HK-2 (cell line): ENCODE data around the gene BCL7A.

Source experiments
- DNase-seq: peaks from one replicate; pipeline ENCODE4 v3.0.0-alpha.2; 2018; ENCODE audit not compliant: unreplicated experiment

The BCL7A gene

DNA sequence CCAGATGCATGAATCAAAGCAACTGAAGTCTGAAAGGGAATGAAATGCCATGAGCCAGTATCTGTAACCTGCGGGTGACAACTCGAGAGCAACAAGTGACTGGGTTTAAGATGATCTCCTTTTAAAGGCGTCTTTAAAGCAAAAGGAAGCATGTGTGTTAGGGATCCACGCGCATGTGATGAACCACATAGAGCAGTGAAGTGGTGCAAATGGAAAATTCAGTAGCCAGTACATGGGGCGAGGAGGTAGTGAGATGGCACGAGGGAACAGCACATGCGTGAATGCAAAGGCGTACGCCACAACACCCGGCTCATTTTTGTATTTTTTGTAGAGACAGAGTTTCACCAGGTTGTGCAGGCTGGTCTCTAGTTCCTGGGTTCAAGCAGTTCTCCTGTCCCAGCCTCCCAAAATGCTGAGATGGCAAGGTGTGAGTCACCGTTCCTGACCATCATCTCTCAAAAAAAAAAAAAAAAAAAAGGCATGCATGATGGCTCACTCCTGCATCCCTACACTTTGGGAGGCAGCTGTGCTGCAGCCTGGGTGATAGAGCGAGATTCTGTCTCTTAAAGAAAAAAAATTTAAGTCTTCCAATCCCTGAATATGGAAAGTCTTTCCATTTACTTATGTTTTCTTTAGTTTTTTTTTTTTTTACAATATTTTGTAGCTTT lies 24.6 kb upstream of the BCL7A start:
- no peak for DNase-seq

DNA sequence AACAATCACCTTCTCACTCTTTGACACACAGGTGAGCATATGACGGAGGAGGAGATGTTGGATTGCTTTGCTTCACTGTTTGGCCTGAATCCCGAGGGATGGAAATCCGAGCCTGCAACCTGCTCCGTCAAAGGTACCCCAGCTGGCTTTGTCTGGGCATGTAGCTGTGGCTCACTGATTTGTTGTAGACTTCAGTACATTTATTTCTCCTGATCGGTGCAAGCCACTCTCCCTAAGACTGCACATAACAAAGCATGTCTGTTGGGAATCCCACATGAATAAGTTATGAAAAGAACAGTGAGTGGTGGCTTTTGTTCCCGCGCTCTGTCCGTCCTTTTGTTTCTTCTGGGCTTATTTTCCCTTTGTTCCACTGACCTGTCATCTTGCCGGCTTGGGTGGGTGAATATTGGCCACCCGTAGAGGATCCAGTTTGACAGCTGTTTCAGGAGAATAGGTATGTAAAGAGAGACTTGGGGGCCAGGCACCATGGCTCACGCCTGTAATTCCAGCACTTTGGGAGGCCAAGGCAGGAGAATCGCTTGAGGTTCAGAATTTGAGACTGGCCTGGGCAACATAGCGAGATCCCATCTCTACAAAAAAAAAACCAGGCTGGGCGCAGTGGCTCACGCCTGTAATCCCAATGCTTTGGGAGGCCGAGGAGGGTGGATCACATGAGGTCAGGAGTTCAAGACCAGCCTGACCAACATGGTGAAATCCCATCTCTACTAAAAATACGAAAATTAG lies 20.0 kb upstream of the BCL7A start:
- no peak for DNase-seq

GRCh38 chr12:122003651-122004611 lies 17.8 kb upstream of the BCL7A start:
- DNase-seq, result no peak

DNA sequence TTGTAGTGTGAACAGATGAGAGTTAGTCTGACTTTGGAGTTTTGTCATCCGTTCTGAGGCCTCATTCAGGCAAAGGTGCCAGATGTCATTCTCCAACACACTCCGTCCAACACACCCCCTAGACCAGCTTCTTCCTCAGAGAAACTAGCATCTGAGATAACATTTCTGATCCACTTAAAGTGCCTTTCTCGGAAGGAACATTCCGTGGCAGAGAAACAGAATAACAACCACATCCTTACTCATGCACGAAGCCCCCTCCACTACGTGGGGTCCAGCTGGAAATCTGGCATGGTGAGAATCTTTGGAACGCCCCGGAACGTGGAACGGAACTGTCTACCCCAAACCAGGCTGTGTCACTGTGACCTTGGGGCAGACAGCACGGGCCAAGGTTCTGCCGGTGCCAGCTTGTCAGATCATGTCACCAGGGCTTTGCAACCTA lies 17.0 kb upstream of the BCL7A start:
- DNase-seq, result no peak

GRCh38 chr12:122005252-122005776 lies 16.4 kb upstream of the BCL7A start:
- no peak for DNase-seq

- no peak for DNase-seq
Observed at GRCh38 chr12:122006186-122006926, 15.3 kb upstream of the BCL7A start.

DNA sequence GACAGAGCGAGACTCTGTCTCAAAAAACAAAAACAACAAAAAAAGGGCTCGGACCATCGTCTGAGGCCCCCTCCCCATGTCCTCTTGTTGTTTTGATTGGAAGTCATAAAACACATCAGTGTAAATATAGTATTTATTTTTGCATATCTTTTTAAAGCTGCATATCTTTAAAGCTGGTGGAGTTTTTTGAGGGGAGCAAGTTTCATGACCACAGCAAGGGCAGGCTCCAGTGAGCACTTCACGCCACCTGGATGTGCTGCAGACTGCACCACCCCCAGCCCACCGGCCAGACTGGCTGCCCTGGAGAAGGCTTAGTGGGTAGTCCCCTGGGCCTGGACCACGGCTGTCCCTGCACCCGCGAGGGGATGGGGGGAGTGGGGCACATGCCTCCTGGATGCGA lies 11.9 kb upstream of the BCL7A start:
- DNase-seq, result no peak

- DNase-seq, result no peak
Observed at GRCh38 chr12:122012184-122012583, 9.5 kb upstream of the BCL7A start.

DNA sequence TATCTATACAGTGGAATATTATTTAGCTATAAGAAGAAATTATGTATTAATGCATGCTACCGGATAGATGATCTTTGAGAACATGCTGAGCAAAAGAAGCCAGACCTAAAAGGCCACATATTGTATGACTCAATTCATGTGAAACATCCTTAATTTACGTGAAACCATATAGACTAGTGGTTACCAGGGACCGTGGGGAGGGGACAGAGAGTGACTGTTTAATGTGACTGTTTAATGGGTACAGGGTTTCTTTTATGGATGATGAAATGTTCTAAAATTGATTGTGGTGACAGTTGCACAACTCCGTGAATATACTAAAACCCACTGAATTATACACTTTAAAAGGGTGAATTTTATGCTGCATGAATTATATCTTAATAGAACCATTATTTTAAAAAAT lies 8.5 kb upstream of the BCL7A start:
- no peak for DNase-seq

DNA sequence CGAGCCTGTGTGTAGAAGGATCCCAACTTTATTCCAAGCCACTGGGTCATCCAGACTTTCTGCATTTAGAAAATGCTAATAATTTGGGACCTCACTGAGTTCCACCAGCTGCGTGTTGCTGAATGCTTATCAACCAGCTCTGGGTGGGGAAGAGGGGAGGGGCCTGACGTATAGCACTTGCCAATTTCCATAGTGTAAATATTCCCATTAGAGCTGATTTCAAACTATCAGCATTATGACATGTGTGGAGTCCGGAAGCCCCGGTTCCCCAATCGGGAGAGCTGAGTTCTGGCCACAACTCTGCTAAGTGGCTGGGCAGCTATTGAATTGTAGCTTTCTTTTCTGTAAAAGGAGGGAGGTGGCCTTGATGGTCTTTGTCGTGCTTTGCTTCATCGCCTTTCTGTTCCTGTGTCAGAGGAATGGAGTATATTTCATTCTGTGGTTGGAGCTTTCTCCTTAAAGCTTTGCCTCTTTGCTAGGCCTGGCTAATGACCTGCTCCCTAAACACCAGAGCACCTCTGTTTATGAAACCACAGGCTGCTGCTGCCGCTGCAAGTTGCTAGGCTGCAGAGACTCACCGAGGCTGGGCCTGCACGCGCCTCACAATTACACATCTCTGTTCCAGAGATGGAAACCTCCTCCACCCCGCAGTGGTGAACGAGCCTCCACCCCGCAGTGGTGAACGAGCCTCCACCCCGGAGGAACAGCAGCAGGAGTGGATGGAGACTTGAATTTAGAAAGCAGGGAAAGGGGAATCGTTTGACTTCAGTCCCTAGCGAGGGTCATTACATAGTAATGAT lies 7.7 kb upstream of the BCL7A start:
- DNase-seq, result no peak

- no peak for DNase-seq
Observed at GRCh38 chr12:122014781-122015180, 6.9 kb upstream of the BCL7A start.

DNA sequence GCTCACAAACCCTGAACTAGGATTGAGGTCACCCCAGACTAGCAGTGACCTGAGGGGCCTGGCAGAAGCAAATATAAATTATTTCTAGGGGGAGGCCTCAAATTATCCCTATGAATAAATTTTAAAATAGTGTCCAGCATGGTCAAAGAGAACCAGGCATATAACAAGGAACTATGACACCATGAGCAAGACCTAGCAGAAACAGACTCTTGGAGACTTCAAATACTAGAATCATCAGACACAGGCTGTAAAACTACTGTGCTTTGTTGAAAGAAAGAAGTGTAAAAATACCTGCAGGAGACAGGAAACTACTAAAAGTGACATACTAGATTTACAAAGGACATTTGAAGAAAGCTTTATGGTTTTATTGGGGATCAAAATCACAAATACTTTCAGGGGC lies 3.2 kb upstream of the BCL7A start:
- no peak for DNase-seq

GRCh38 chr12:122018937-122019336 lies 2.7 kb upstream of the BCL7A start:
- DNase-seq, result no peak

DNA sequence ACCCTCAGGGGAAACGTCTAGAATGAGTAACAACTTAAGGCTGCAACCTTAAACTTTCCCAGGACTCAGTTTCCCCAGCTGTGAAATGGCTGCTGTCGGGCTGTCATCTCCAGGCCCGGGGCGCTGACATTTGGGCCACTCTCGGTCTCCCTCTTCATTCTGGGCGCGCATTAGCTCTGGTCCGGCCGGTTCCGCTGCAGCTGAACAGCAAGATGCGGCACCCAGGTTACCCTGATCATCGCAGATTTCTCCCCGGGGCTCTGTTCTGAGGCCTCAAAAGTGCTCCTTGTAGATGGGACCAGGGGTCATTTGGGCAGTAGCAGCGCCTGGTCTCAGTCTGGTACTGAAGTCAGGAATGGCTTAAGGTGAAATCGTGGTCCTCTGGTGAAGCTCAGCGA lies 890 bp upstream of the BCL7A start:
- DNase-seq, result no peak

- DNase-seq, result peak; percentile 31
Observed at GRCh38 chr12:122021193-122021821, 377 bp upstream of the BCL7A start.

GRCh38 chr12:122022393-122023338 lies 982 bp downstream of the BCL7A start:
- DNase-seq, result peak; percentile 44

GRCh38 chr12:122023339-122024131 lies 1.9 kb downstream of the BCL7A start:
- peak; percentile 66 for DNase-seq

GRCh38 chr12:122024132-122024785 lies 2.6 kb downstream of the BCL7A start:
- DNase-seq, result peak; percentile 72
